ENCODE data around the gene PDE6G. TPM values are rescaled to one million over a fixed set of nuclear protein-coding genes. Genes with fewer than 3 reads are reported as not detected.

PDE6G gene
- total and polyA plus RNA-seq, 2 of the 4 experiments (the other 2 are of a cell fraction): 2.7 TPM; not detected in 1

DNA sequence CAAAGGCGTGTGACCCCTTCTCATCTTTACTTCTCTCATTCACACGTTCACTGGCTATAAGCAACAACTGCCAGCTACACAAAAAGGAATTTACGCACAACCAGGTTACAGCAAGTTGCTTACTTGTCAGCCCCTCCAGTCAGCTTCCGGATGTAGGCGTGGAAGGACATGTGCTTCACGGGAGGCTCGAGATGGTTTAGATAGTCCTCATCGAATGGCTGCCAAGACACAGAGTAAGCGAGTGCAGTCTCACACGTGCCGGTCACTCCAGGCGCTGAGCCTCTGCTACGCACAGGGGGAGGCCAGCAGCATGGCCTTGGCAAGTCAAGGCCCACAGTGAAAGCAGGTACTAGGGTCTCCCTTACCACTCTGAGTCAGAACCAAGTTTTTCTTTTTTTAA lies 47.7 kb downstream of the PDE6G start:
- Histone ChIP-seq H3K23ac (ENCODE audit: low read depth, low read length) (no peak overlapping the region), H2AK5ac (ENCODE audit: low read depth, low read length) (no peak overlapping the region), H3K9me3 (ENCODE audit: control insufficient read depth, insufficient read depth, low read length) (no peaks in the 10 kb centered on the region), H4K5ac (ENCODE audit: low read depth, low read length) (no peak overlapping the region), H2BK5ac (ENCODE audit: low read depth, low read length, poor library complexity, severe bottlenecking) (no peak overlapping the region), H3K79me1 (ENCODE audit: low read depth in 1 of 2, low read length in 2 of 2) (peaks cover 27 to 75% of the 10 kb centered on the region in 2 experiments), H4K91ac (ENCODE audit: insufficient read depth, low read depth, low read length) (no peak overlapping the region), H3K27me3 (ENCODE audit: control insufficient read depth, insufficient read depth, low read length) (no peaks in the 10 kb centered on the region), H2AK9ac (replicated peaks; ENCODE audit: low read depth, low read length, poor library complexity) (peak overlapping the region; percentile 4), H2BK15ac (ENCODE audit: low read depth, low read length) (no peak overlapping the region), H4K8ac (ENCODE audit: low read depth in 2 of 2, low read length in 2 of 2) (no peak overlapping the region), H3K14ac (replicated peaks; ENCODE audit: low read depth, low read length) (no peak overlapping the region), H2BK20ac (ENCODE audit: low read depth, low read length) (no peak overlapping the region), H3K9me1 (ENCODE audit: insufficient read depth, low read length) (peaks cover 3% of the 10 kb centered on the region; the same call in 1 of the 2 replicates), H3K56ac (ENCODE audit: extremely low read depth, insufficient read depth, low read length) (no peak overlapping the region), H3K18ac (ENCODE audit: low read depth, low read length) (no peak overlapping the region), H2AFZ (replicated peaks; ENCODE audit: low read length, poor library complexity) (no peak overlapping the region), H3K9ac (ENCODE audit: low read depth, low read length) (no peak overlapping the region), H3K4me2 (ENCODE audit: low read depth, low read length) (no peak overlapping the region), H3K4me3 (ENCODE audit: insufficient read depth, low read depth, low read length) (no peak overlapping the region), H3K36me3 (ENCODE audit: control insufficient read depth, insufficient read depth, low read length) (peaks cover 63% of the 10 kb centered on the region), H3K4me1 (ENCODE audit: control insufficient read depth, insufficient read depth, low read length) (peaks cover 9% of the 10 kb centered on the region), H4K20me1 (ENCODE audit: insufficient read depth, low read length) (peaks cover 57% of the 10 kb centered on the region), H3K27ac (ENCODE audit: insufficient read depth, low read length) (no peak overlapping the region), H2BK120ac (ENCODE audit: low read depth, low read length) (no peak overlapping the region), H3K4ac (ENCODE audit: low read depth, low read length) (no peak overlapping the region)
- no peak for ATAC-seq (ENCODE audit: low read depth)
- in situ Hi-C loops (cut with MboI; ENCODE audit: low sequenced_read_pairs): no loop called here
- DNase-seq: no peak
- no peak for TF ChIP-seq SMC3 (IDR thresholded peaks at IDR 0.05; ENCODE audit: low read depth, low read length)
- TF ChIP-seq BHLHE40 (IDR thresholded peaks at IDR 0.05; ENCODE audit: low read depth, low read length): no peak
- TF ChIP-seq, protein P1, sequence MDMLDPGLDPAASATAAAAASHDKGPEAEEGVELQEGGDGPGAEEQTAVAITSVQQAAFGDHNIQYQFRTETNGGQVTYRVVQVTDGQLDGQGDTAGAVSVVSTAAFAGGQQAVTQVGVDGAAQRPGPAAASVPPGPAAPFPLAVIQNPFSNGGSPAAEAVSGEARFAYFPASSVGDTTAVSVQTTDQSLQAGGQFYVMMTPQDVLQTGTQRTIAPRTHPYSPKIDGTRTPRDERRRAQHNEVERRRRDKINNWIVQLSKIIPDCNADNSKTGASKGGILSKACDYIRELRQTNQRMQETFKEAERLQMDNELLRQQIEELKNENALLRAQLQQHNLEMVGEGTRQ (IDR thresholded peaks at IDR 0.05; ENCODE audit: low read depth, low read length): no peak
- TF ChIP-seq RAD21 (IDR thresholded peaks at IDR 0.05; ENCODE audit: low read length): no peak
- TF ChIP-seq RFX5 (IDR thresholded peaks at IDR 0.05; ENCODE audit: low read depth, low read length): no peak
- no peak for TF ChIP-seq FOS (IDR thresholded peaks at IDR 0.05; ENCODE audit: low read depth, low read length)
- TF ChIP-seq MAFK (IDR thresholded peaks at IDR 0.05; ENCODE audit: low read depth, low read length): no peak
- TF ChIP-seq CHD1 (IDR thresholded peaks at IDR 0.05; ENCODE audit: low read depth, low read length): no peak
- TF ChIP-seq, protein P2, sequence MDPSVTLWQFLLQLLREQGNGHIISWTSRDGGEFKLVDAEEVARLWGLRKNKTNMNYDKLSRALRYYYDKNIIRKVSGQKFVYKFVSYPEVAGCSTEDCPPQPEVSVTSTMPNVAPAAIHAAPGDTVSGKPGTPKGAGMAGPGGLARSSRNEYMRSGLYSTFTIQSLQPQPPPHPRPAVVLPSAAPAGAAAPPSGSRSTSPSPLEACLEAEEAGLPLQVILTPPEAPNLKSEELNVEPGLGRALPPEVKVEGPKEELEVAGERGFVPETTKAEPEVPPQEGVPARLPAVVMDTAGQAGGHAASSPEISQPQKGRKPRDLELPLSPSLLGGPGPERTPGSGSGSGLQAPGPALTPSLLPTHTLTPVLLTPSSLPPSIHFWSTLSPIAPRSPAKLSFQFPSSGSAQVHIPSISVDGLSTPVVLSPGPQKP (IDR thresholded peaks at IDR 0.05; ENCODE audit: borderline replicate concordance, low read depth, low read length): no peak
- no peak for TF ChIP-seq POLR2A (IDR thresholded peaks at IDR 0.05; ENCODE audit: low read depth, low read length)
- no peak for TF ChIP-seq CEBPB (IDR thresholded peaks at IDR 0.05; ENCODE audit: low read depth, low read length)
- no peak for TF ChIP-seq MXI1 (IDR thresholded peaks at IDR 0.05; ENCODE audit: borderline replicate concordance, low read depth, low read length)
- dilution Hi-C loops (cut with HindIII; ENCODE audit: low sequenced_read_pairs, unreplicated experiment): no loop called here
- intact Hi-C loops (cut with micrococcal nuclease): no loop called here
- ChIA-PET POLR2A (ENCODE audit: unreplicated experiment) (no interaction called here), CTCF (no interaction called here)
- WGBS, 2 experiments (ENCODE audit: extremely low coverage in 2 of 2, insufficient read length in 1 of 2): 98% methylated on average over 10 of the region's 13 CpGs; no CpG with 5 or more reads in 1 of the 2 experiments
- no TSS peak for BruUV-seq (replicated peaks)
